AG10803 (cell line): Measurements from ENCODE around the gene HBA2.
"Not testable (repeated sequence)": the region's sequence is repeated elsewhere in the genome, so short reads cannot be mapped to it uniquely, and the experiment has no call there.

Source experiments
- DNase-seq: peaks from one replicate; pipeline ENCODE4 v3.0.0; 2010; ENCODE audit warnings: low read depth
- H3K4me3 ChIP-seq: 2 replicates; pipeline ENCODE4 v1.5.1; 2011; ENCODE audit warnings: mild to moderate bottlenecking, low read length, control low read depth
- CTCF ChIP-seq: conservative IDR thresholded peaks from 2 replicates; pipeline ENCODE4 v1.5.1; 2011; ENCODE audit warnings: mild to moderate bottlenecking, low read length, control low read depth, inconsistent platforms

The HBA2 gene

GRCh38 chr16:191831-192230 is 19.2 kb downstream of the HBA2 start:
- TF ChIP-seq CTCF, result no peak
- DNase-seq, result no peak
- H3K4me3 ChIP-seq, result no peak overlapping the region

GRCh38 chr16:192686-193085 is 20.0 kb downstream of the HBA2 start:
- H3K4me3 ChIP-seq, result no peak overlapping the region
- TF ChIP-seq CTCF, result no peak
- no peak for DNase-seq

- DNase-seq, result no peak
- H3K4me3 ChIP-seq, result no peak overlapping the region
- TF ChIP-seq CTCF, result no peak
Measured at GRCh38 chr16:193441-193840, 20.8 kb downstream of the HBA2 start.

GRCh38 chr16:194516-194915 is 21.8 kb downstream of the HBA2 start:
- no peak for TF ChIP-seq CTCF
- H3K4me3 ChIP-seq, result no peak overlapping the region
- no peak for DNase-seq

GRCh38 chr16:200388-200787 is 27.7 kb downstream of the HBA2 start:
- peak; percentile 71 for DNase-seq
- no peak for TF ChIP-seq CTCF
- H3K4me3 ChIP-seq, result no peak overlapping the region

- DNase-seq, result no peak
- no peak overlapping the region for H3K4me3 ChIP-seq
- TF ChIP-seq CTCF, result no peak
Measured at GRCh38 chr16:203246-203645, 30.6 kb downstream of the HBA2 start.

GRCh38 chr16:204046-204445 is 31.4 kb downstream of the HBA2 start:
- H3K4me3 ChIP-seq, DNase-seq: not testable (repeated sequence)

- not testable (repeated sequence) for DNase-seq, H3K4me3 ChIP-seq
Measured at GRCh38 chr16:209359-209758, 36.7 kb downstream of the HBA2 start.

- DNase-seq, H3K4me3 ChIP-seq: not testable (repeated sequence)
Measured at GRCh38 chr16:211631-212180, 39.0 kb downstream of the HBA2 start.
